GM19238 (cell line): ENCODE data around the gene VASH1.

Experiments
- DNase-seq: peaks from one replicate; pipeline ENCODE4 v3.0.0; 2011; ENCODE audit warnings: low spot score; ENCODE audit not compliant: insufficient read length

Gene VASH1

DNA sequence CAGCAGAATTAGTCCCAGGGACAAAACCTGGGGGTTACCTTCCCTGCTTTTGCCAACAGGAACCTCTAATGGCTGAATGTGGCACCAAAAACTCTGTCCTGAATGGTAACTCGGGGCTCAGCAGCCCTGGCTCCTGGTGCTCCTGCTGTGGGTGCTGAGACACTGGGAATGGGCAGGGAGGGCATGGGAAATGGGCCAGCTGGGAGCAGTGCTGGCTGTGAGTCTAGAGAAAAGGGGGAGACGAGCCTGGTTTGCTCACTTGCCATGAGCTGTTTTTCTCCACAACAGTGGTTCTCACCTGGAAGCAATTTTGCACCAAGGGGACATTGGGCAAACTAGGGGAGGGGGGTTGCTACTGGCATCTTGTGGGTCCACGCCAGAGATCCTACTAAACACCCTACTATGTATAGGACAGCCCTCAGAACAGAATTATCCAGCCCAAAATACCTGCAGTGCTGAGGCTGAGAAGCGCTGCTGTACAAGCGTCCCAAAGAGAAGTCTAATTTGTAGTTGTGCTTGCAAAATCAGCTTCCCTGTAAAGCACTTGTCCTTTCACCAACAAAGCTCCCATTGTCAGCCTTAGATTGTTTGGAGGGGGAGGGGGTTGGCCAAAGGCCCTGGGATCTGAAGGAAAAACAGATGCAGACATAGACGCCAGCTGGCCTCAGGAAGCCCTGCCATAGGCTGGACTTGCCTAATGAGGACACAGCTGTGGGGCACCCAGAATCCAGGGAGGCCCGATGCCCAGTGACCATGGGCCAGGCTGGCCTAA lies 68.6 kb downstream of the VASH1 start:
- DNase-seq, result no peak

DNA sequence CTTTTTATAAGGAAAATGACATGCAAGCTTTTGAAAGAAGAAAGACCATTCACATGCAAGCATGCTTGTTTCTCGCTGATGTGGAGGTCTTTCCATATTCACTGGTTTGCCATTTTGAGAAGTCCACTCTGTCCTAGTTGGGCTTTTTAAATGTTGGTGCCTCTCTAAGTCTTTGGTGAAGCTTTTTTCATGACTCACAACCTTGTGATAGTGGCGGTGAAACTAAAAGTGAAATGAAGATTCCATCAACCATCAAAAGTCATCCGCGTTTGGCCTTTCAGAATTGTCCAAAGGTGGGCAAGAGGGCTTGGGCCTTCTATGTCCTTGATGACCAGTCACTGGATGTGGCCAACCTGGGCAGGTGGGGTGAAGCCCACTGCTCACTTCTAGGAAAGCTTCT lies 69.3 kb downstream of the VASH1 start:
- no peak for DNase-seq

- DNase-seq, result no peak
These were observed 71.3 kb downstream of the VASH1 start for GRCh38 chr14:76832503-76832988.
